ENCODE results near the gene RASGEF1C.

GRCh38 chr5:180077594-180078284 lies 131.3 kb downstream of the RASGEF1C start:
- TF ChIP-seq CTCF (IDR thresholded peaks at IDR 0.05; ENCODE audit: insufficient read depth, low read length) (no peak), REST (IDR thresholded peaks at IDR 0.05; ENCODE audit: insufficient replicate concordance, low read depth) (no peak)

Measured in HL-60 (cell line).